Smooth muscle cell (in vitro differentiated cells): Measurements from ENCODE around the gene DNAH17. TPM values are rescaled to one million over a fixed set of nuclear protein-coding genes. Genes with fewer than 3 reads are reported as not detected.

Experiments
- DNase-seq: peaks from one replicate; lab custom pipeline; 2025; ENCODE audit not compliant: unreplicated experiment; lab: John Stamatoyannopoulos, UW
- H2AFZ ChIP-seq: fragments of 200-600 bp; sonication (generic); 2 replicates; pipeline ENCODE4 v1.6.0; 2016; ENCODE audit warnings: antibody characterized with exemption, low read depth, mild to moderate bottlenecking
- H3F3A ChIP-seq: fragments of 200-600 bp; sonication (generic); 2 replicates; pipeline ENCODE4 v1.6.0; 2017; ENCODE audit warnings: antibody characterized with exemption, low read depth
- H3K27ac ChIP-seq: fragments of 200-600 bp; sonication (generic); 2 replicates; pipeline ENCODE4 v1.5.1; 2016; ENCODE audit warnings: low read depth, mild to moderate bottlenecking
- H3K27me3 ChIP-seq: fragments of 200-600 bp; sonication (generic); 2 replicates; pipeline ENCODE4 v1.6.1; 2016; ENCODE audit warnings: low read depth, mild to moderate bottlenecking
- H3K36me3 ChIP-seq: fragments of 200-600 bp; sonication (generic); 2 replicates; pipeline ENCODE4 v1.5.1; 2016; ENCODE audit warnings: low read depth
- H3K4me1 ChIP-seq: fragments of 200-600 bp; sonication (generic); 2 replicates; pipeline ENCODE4 v1.5.1; 2016; ENCODE audit warnings: low read depth
- H3K4me2 ChIP-seq: fragments of 200-600 bp; sonication (generic); 2 replicates; pipeline ENCODE4 v1.6.0; 2016; ENCODE audit warnings: mild to moderate bottlenecking
- H3K4me3 ChIP-seq: fragments of 200-600 bp; sonication (generic); 2 replicates; pipeline ENCODE4 v1.5.1; 2016; ENCODE audit warnings: mild to moderate bottlenecking
- H3K79me2 ChIP-seq: fragments of 200-600 bp; sonication (generic); 2 replicates; pipeline ENCODE4 v1.6.0; 2016; ENCODE audit warnings: low read depth, mild to moderate bottlenecking
- H3K9ac ChIP-seq: fragments of 200-600 bp; sonication (generic); 2 replicates; pipeline ENCODE4 v1.6.0; 2016; ENCODE audit warnings: low read depth
- H3K9me3 ChIP-seq: fragments of 200-600 bp; sonication (generic); replicated peaks from 2 replicates; pipeline ENCODE4 v1.5.1; 2016; ENCODE audit warnings: low read depth
- H4K20me1 ChIP-seq: fragments of 200-600 bp; sonication (generic); 2 replicates; pipeline ENCODE4 v1.6.0; 2016; ENCODE audit warnings: low read depth
- WGBS: methylation state at CpG from one replicate; pipeline ENCODE4 v1.1.7; 2016; ENCODE audit warnings: low lambda C conversion rate; 5-methylcytosine and 5-hydroxymethylcytosine counted together
- polyA plus RNA-seq: library from polyadenylated mRNA; unstranded; fragments of >200 nt; fragmentation: Nextera tagmentation; extraction: Ambion mirVana; gene quantifications from 2 replicates; pipeline ENCODE4 v1.2.1, GENCODE V29; 2016
- total RNA-seq: library from RNA; depleted of rRNA; stranded (reverse); fragments of >200 nt; gene quantifications from 2 replicates; pipeline ENCODE4 v1.2.3, GENCODE V29; 2014
- TF ChIP-seq, protein P1 (sequence below): fragments of 200-600 bp; sonication (generic); IDR thresholded peaks from 2 replicates; pipeline ENCODE4 v1.5.1; 2017; ENCODE audit warnings: borderline replicate concordance, mild to moderate bottlenecking, antibody characterized with exemption; ENCODE audit not compliant: insufficient read depth, poor library complexity, severe bottlenecking

The DNAH17 gene
- total and polyA plus RNA-seq, 2 experiments from 2014 or later = 0.18 to 0.98 TPM

DNA sequence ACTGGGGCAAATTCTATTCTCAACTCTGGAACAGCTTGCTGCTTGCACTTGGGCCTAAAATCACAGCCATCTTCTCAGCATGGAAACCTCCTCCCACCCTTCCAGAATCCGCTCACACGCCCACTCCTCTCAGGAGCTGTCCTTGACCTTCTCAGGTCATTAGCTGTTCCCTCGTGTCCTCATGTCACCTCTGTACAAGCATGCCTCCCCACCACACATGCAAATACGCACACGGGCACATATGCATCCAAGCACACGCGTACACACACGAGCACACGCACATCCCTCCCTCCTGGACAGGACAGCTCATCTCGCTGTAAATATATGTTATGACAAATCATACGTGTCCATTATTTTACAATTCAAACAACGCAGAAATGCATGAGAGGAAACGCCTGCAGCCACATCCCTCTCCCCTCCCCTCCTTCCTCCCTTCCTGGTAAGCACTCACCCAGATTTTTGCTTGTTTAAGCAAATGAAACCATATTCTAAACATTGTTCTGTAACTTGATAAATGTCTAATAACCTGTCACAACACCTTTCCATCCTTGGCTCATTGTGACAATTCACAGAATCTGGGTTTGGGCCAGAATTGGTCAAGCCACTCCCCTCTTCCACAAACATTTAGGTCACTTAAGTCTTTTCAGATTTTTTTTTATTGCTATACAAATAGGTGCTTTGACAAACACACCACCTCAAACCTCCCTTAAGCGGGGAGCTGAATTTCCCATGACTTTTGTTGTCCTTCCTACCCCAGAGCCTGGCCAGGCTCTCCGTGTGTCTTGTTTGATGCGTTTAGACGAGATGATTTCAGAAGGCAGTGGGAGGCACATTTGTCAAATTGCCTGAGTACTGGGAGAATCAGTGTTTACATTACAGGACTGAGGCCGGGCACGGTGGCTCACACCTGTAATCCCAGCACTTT is 41.7 kb downstream of the DNAH17 start:
- Histone ChIP-seq H3K4me2 (no peak overlapping the region), H3K4me1 (no peaks in the 10 kb centered on the region), H3K9me3 (no peaks in the 10 kb centered on the region), H3K79me2 (no peaks in the 10 kb centered on the region), H3K4me3 (no peak overlapping the region), H4K20me1 (no peaks in the 10 kb centered on the region), H3K27ac (no peak overlapping the region), H3F3A (no peaks in the 10 kb centered on the region), H3K9ac (no peak overlapping the region), H3K36me3 (no peaks in the 10 kb centered on the region), H2AFZ (no peak overlapping the region), H3K27me3 (no peaks in the 10 kb centered on the region)
- no peak for DNase-seq
- TF ChIP-seq, protein P1, sequence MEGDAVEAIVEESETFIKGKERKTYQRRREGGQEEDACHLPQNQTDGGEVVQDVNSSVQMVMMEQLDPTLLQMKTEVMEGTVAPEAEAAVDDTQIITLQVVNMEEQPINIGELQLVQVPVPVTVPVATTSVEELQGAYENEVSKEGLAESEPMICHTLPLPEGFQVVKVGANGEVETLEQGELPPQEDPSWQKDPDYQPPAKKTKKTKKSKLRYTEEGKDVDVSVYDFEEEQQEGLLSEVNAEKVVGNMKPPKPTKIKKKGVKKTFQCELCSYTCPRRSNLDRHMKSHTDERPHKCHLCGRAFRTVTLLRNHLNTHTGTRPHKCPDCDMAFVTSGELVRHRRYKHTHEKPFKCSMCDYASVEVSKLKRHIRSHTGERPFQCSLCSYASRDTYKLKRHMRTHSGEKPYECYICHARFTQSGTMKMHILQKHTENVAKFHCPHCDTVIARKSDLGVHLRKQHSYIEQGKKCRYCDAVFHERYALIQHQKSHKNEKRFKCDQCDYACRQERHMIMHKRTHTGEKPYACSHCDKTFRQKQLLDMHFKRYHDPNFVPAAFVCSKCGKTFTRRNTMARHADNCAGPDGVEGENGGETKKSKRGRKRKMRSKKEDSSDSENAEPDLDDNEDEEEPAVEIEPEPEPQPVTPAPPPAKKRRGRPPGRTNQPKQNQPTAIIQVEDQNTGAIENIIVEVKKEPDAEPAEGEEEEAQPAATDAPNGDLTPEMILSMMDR = no peak
- 89% methylated on average over 19 of the region's 19 CpGs for WGBS

DNA sequence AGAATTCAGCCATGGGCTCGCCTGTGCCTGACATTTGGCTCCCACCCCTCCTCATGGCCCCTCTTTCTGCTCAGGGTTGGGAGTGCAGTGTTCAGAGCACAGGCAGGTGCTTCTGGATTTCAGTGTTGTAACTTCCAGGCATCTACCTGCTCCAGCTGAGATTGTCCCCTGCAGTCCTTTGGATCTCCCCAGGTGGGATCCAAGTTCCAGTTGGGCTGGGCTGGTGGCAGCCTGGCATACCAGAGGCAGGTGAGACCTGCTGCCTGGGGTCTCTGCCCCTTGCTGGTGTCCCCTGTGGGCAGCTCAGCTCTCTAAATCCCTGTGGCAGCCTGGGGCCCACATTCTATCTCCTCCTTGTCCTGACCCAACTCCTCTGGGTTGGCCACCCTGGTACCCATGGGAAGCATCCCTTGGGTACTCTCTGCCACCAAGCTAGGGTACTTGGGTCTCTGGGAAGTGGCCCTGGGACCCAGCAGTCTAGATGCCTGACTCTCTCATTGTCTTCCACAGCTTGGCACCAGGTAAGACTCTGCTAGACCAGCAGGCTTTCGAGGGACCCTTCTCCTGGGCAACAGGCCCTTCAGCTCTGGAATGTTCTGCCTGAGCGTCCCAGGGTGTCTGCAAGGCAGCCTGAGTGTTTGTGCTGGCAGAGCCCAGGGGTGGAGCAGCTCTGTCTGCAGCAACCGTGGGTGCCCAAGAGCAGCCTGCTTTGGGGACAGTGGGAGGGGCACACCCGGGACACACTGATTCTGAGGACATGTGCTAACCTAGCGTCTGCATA is 42.5 kb downstream of the DNAH17 start:
- H3K27me3 ChIP-seq = no peaks in the 10 kb centered on the region
- 82% methylated on average over 6 of the region's 6 CpGs for WGBS
- H3K4me3 ChIP-seq = no peak overlapping the region
- H3K4me1 ChIP-seq = no peaks in the 10 kb centered on the region
- H2AFZ ChIP-seq = no peak overlapping the region
- H4K20me1 ChIP-seq = no peaks in the 10 kb centered on the region
- TF ChIP-seq, protein P1 = no peak
- H3K9me3 ChIP-seq = no peaks in the 10 kb centered on the region
- H3K36me3 ChIP-seq = no peaks in the 10 kb centered on the region
- H3F3A ChIP-seq = no peaks in the 10 kb centered on the region
- no peak overlapping the region for H3K9ac ChIP-seq
- H3K79me2 ChIP-seq = no peaks in the 10 kb centered on the region
- DNase-seq = no peak
- H3K27ac ChIP-seq = no peak overlapping the region
- no peak overlapping the region for H3K4me2 ChIP-seq

DNA sequence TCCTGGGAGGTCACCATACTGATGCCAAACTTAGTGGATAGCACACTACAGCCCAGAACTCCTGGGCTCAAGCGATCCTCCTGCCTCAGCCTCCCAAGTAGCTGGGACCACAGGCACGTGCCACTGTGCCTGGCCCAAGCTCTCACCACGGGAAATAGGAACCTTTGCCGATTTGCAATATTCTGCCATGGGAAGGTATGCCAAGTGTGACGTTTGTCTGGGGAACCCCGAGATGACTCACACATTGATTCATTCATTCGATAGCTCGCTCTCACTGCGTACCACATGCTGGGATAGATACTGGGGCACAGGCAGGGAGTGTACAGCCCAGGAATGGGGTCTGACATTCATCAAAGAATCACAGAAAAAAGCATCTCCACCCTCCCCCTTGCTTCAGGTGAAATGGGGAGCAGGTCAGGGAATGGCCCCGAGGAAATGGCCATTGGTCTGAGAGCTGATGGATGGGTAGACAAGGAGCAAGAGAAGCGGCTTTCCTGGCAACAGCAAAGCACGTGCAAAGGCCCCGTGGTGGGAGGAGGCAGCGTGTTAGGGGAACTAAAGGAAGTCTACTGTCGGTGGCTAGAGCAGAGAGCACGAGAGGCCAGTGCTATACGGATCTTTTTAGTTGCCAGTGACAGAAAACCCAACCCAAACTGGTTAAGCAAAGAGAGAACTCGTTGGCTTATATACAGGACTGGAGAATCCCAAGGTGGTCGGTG is 44.1 kb downstream of the DNAH17 start:
- Histone ChIP-seq H3F3A (no peaks in the 10 kb centered on the region), H2AFZ (no peak overlapping the region), H3K79me2 (no peaks in the 10 kb centered on the region), H3K27me3 (no peaks in the 10 kb centered on the region), H3K36me3 (no peaks in the 10 kb centered on the region), H3K9me3 (no peaks in the 10 kb centered on the region), H3K4me3 (no peak overlapping the region), H3K4me1 (no peaks in the 10 kb centered on the region), H4K20me1 (no peaks in the 10 kb centered on the region), H3K9ac (no peak overlapping the region), H3K27ac (no peak overlapping the region), H3K4me2 (no peak overlapping the region)
- TF ChIP-seq, protein P1 = no peak
- WGBS = 91% methylated on average over 19 of the region's 19 CpGs
- DNase-seq = no peak
